Choroid plexus epithelial cell (primary cell): Measurements from ENCODE around the gene CNDP1.
A peak's percentile ranks its signal among the peaks of the same experiment; 100 is the strongest.

Experiments
- DNase-seq: peaks from one replicate; pipeline ENCODE4 v3.0.0-alpha.2; 2010; ENCODE audit warnings: low read depth
- H3K4me3 ChIP-seq: 2 replicates; pipeline ENCODE4 v1.5.1; 2011; ENCODE audit warnings: low read depth, mild to moderate bottlenecking, control low read depth, low read length, moderate library complexity
- TF ChIP-seq, protein P1 (sequence below): conservative IDR thresholded peaks from 2 replicates; pipeline ENCODE4 v1.5.1; 2011; ENCODE audit warnings: low read depth, mild to moderate bottlenecking, control low read depth, inconsistent platforms, low read length, moderate library complexity

Gene CNDP1

GRCh38 chr18:74597662-74598349 lies 63.5 kb downstream of the CNDP1 start, which contains the start of gene ZNF407:
Gene ZNF407, plus strand, starts transcription at chr18:74597870. Its CDS starts 33,150 bp downstream, at chr18:74631020.
- DNase-seq = peak; percentile 93
- H3K4me3 ChIP-seq = peak within 1 kb of the TSS; percentile 83
- TF ChIP-seq, protein P1, sequence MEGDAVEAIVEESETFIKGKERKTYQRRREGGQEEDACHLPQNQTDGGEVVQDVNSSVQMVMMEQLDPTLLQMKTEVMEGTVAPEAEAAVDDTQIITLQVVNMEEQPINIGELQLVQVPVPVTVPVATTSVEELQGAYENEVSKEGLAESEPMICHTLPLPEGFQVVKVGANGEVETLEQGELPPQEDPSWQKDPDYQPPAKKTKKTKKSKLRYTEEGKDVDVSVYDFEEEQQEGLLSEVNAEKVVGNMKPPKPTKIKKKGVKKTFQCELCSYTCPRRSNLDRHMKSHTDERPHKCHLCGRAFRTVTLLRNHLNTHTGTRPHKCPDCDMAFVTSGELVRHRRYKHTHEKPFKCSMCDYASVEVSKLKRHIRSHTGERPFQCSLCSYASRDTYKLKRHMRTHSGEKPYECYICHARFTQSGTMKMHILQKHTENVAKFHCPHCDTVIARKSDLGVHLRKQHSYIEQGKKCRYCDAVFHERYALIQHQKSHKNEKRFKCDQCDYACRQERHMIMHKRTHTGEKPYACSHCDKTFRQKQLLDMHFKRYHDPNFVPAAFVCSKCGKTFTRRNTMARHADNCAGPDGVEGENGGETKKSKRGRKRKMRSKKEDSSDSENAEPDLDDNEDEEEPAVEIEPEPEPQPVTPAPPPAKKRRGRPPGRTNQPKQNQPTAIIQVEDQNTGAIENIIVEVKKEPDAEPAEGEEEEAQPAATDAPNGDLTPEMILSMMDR = no peak

- DNase-seq = peak; percentile 62
- peak overlapping the region; percentile 83 for H3K4me3 ChIP-seq
- TF ChIP-seq, protein P1 = peak; percentile 37
These were observed 64.2 kb downstream of the CNDP1 start for GRCh38 chr18:74598350-74599001.

- TF ChIP-seq, protein P1 = no peak
- no peak overlapping the region for H3K4me3 ChIP-seq
- no peak for DNase-seq
These were observed 70.1 kb downstream of the CNDP1 start for GRCh38 chr18:74604361-74604760.

DNA sequence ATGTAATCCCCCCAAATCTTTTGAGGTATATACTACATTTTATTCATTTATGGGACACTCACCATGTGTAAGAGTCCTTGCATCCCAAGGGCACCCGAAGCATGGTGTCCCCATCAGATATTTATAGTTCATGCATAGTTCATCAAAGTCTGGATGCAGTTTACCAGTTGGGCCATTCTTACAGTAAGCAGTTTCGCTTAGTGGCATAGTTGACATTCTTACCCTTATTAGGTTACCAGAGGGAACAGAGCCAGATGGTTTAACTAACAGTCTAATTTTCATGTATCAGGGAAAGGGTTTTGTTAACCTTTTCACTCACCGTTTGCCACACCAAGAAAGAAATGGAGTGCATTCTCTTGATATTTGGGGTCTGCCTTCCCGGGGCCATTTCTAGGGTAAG lies 70.5 kb downstream of the CNDP1 start:
- peak; percentile 76 for DNase-seq
- TF ChIP-seq, protein P1 = no peak

DNA sequence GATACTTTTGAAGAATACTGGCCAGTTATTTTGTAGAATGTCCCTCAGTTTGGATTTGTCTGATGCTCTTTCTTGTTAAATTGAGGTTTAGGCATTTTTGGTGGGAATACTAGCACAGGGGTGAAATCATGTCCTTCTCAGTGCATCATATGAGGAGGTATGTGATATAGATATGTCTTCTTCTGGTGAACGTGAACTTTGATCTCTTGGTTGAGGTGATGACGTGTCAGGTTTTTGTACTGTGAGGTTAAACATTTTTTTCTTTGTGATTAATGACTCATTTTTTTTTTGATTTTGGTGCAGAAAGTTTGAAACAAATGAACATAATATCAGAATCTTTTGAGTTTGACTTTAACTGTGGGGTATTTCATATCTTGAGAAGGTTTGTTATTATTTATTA lies 74.4 kb downstream of the CNDP1 start:
- H3K4me3 ChIP-seq = no peak overlapping the region
- peak; percentile 60 for DNase-seq
- TF ChIP-seq, protein P1 = no peak

More for the DNA sequence above, 70.5 kb downstream of the CNDP1 start:
- H3K4me3 ChIP-seq = no peak overlapping the region

DNA sequence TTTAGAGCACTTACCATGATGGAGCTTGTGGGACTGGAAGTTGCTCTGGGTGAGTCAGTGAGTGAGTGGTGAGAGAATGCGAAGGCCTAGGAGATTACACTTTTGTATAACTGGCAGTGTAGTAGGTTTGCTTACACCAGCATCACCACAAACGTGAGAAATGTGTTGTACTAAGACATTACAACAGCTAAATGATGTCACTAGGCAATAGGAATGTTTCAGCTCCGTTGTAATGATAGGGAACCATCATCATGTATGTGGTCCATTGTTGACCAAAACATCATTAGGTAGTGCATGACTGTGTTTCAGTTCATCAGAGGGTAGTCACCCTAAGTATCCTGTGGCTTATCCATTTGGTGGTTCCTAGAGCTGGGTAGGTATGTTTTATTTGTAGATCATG lies 75.2 kb downstream of the CNDP1 start:
- DNase-seq = peak; percentile 72
- TF ChIP-seq, protein P1 = no peak
- H3K4me3 ChIP-seq = no peak overlapping the region
